ENCODE data around the gene LGALS1. TPM values are rescaled to one million over a fixed set of nuclear protein-coding genes. Genes with fewer than 3 reads are reported as not detected.

Gene LGALS1
- total and polyA plus RNA-seq, 4 donors = 1,050 to 3,139 (median 1,511) TPM

DNA sequence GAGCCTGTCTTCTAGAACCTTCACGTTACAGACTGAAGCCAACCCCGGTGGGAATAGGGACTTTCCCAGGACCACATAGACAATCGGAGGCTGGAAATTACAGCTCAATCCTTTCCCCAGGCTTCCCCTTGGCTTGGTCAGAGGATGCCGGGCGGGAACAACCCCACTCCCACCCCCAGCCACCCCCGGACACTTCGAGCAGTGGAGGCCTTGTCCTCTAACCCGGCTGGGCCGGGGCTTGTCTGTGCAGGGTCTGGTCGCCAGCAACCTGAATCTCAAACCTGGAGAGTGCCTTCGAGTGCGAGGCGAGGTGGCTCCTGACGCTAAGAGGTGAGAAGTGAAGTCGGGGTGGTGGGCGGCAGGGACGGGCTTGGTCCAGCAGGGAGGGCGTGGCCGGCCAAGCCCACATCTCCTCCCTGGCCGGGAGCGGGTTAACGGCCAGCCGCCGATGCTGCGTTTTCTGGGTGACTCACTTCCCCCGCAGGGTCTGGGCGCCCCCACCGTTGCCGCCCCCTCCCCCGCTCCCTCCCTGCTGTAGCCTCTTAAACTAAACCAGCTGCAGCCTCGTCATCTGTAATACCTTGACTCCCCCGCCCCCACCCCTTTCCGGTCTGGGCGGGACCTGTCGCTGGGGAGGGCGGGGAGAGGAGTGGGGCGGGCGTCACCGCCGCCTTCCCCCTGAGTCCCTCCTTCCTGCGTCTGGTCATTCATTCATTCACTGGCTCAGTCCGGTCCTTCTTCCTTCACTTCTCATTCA, 1.5 kb downstream of the LGALS1 start:
- peak; percentile 67 for ATAC-seq (ENCODE audit: low FRiP score)
- H3K27me3 ChIP-seq (ENCODE audit: control insufficient read depth in 1 of 2, insufficient read depth in 2 of 2, low read length in 1 of 2) = no peaks in the 10 kb centered on the region
- 0 to 1% methylated on average over 31 to 42 of the region's 42 CpGs for WGBS, 2 donors
- H3K36me3 ChIP-seq (ENCODE audit: control insufficient read depth in 1 of 2, insufficient read depth in 2 of 2, low read length in 1 of 2) = no peaks in the 10 kb centered on the region
- DNase-seq = peak; percentile 93 to 96
- peak overlapping the region; percentile 63 to 77 for H3K27ac ChIP-seq (ENCODE audit: low read depth in 1 of 2, low read length in 2 of 2)
- H3K4me1 ChIP-seq (ENCODE audit: control insufficient read depth in 1 of 2, insufficient read depth in 2 of 2, low read length in 2 of 2) = no peaks in the 10 kb centered on the region
- intact Hi-C loops (cut with DNase I) = no loop called here
- peak overlapping the region; percentile 60 to 65 for H3K4me3 ChIP-seq (ENCODE audit: low read length in 2 of 2)
- no peaks in the 10 kb centered on the region for H3K9me3 ChIP-seq (ENCODE audit: control insufficient read depth, low read length)

- Histone ChIP-seq H3K27ac (ENCODE audit: low read depth in 1 of 2, low read length in 2 of 2) (no peak overlapping the region), H3K9me3 (ENCODE audit: control insufficient read depth, low read length) (no peaks in the 10 kb centered on the region), H3K27me3 (ENCODE audit: control insufficient read depth in 1 of 2, insufficient read depth in 2 of 2, low read length in 1 of 2) (no peaks in the 10 kb centered on the region), H3K4me1 (ENCODE audit: control insufficient read depth in 1 of 2, insufficient read depth in 2 of 2, low read length in 2 of 2) (no peaks in the 10 kb centered on the region), H3K36me3 (ENCODE audit: control insufficient read depth in 1 of 2, insufficient read depth in 2 of 2, low read length in 1 of 2) (no peaks in the 10 kb centered on the region), H3K4me3 (ENCODE audit: low read length in 2 of 2) (peak overlapping the region in 1 of 2 donors; percentile 60)
- no peak for ATAC-seq (ENCODE audit: low FRiP score)
- DNase-seq = no peak
- intact Hi-C loops (cut with DNase I) = no loop called here
- 41 to 42% methylated on average over 15 of the region's 15 CpGs for WGBS, 2 donors
Observed at GRCh38 chr22:37677493-37677974, 2.1 kb downstream of the LGALS1 start.

GRCh38 chr22:37678372-37678771, 2.9 kb downstream of the LGALS1 start:
- WGBS, 2 donors = 50 to 53% methylated on average over 17 to 18 of the region's 18 CpGs
- Histone ChIP-seq H3K27ac (ENCODE audit: low read depth in 1 of 2, low read length in 2 of 2) (no peak overlapping the region), H3K4me3 (ENCODE audit: low read length in 2 of 2) (no peak overlapping the region), H3K36me3 (ENCODE audit: control insufficient read depth in 1 of 2, insufficient read depth in 2 of 2, low read length in 1 of 2) (no peaks in the 10 kb centered on the region), H3K4me1 (ENCODE audit: control insufficient read depth in 1 of 2, insufficient read depth in 2 of 2, low read length in 2 of 2) (no peaks in the 10 kb centered on the region), H3K9me3 (ENCODE audit: control insufficient read depth, low read length) (no peaks in the 10 kb centered on the region), H3K27me3 (ENCODE audit: control insufficient read depth in 1 of 2, insufficient read depth in 2 of 2, low read length in 1 of 2) (no peaks in the 10 kb centered on the region)
- intact Hi-C loops (cut with DNase I) = no loop called here
- DNase-seq = no peak
- no peak for ATAC-seq (ENCODE audit: low FRiP score)

GRCh38 chr22:37679670-37680069, 4.2 kb downstream of the LGALS1 start:
- Histone ChIP-seq H3K4me3 (ENCODE audit: low read length in 2 of 2) (no peak overlapping the region), H3K9me3 (ENCODE audit: control insufficient read depth, low read length) (no peaks in the 10 kb centered on the region), H3K27me3 (ENCODE audit: control insufficient read depth in 1 of 2, insufficient read depth in 2 of 2, low read length in 1 of 2) (no peaks in the 10 kb centered on the region), H3K27ac (ENCODE audit: low read depth in 1 of 2, low read length in 2 of 2) (no peak overlapping the region), H3K4me1 (ENCODE audit: control insufficient read depth in 1 of 2, insufficient read depth in 2 of 2, low read length in 2 of 2) (no peaks in the 10 kb centered on the region), H3K36me3 (ENCODE audit: control insufficient read depth in 1 of 2, insufficient read depth in 2 of 2, low read length in 1 of 2) (no peaks in the 10 kb centered on the region)
- intact Hi-C loops (cut with DNase I) = loop anchor here (2.0 to 5.0 kb wide), 2 partner anchors 37 to 57 kb away; no protein-coding TSS in a partner anchor
- ATAC-seq (ENCODE audit: low FRiP score) (no peak), DNase-seq (no peak)
- 65 to 67% methylated on average over 8 of the region's 8 CpGs for WGBS, 2 donors

- ATAC-seq (ENCODE audit: low FRiP score) (no peak), DNase-seq (no peak)
- intact Hi-C loops (cut with DNase I) = loop anchor here (2.0 to 5.0 kb wide), 2 partner anchors 38 to 58 kb away; no protein-coding TSS in a partner anchor
- no peaks in the 10 kb centered on the region for H3K36me3 ChIP-seq (ENCODE audit: control insufficient read depth in 1 of 2, insufficient read depth in 2 of 2, low read length in 1 of 2)
- no peak overlapping the region for H3K27ac ChIP-seq (ENCODE audit: low read depth in 1 of 2, low read length in 2 of 2)
- no peaks in the 10 kb centered on the region for H3K9me3 ChIP-seq (ENCODE audit: control insufficient read depth, low read length)
- no peaks in the 10 kb centered on the region for H3K27me3 ChIP-seq (ENCODE audit: control insufficient read depth in 1 of 2, insufficient read depth in 2 of 2, low read length in 1 of 2)
- no peaks in the 10 kb centered on the region for H3K4me1 ChIP-seq (ENCODE audit: control insufficient read depth in 1 of 2, insufficient read depth in 2 of 2, low read length in 2 of 2)
- no peak overlapping the region for H3K4me3 ChIP-seq (ENCODE audit: low read length in 2 of 2)
- WGBS, 2 donors = 52 to 56% methylated on average over 7 of the region's 7 CpGs
Observed at GRCh38 chr22:37680191-37680851, 4.9 kb downstream of the LGALS1 start.

DNA sequence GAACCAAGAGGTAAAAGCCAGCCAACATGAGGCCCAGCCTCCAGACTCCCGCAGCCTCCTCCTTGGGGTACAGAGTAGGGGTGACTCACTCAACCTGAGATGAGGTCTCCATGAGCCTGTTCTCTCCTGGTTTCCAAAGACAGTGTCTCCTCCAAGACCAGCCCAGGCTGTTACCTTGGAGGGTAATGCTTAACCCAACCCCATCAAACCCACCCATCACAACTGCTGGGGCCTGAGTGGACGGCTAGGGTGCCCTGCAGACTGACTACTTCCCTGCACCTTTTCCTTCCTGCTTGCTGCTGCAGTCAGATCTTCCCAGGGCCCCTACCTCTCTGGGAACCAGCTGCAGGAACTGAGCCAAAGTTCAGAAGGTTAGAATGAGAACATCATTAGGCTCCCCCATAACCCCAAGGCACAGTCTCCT, 5.6 kb downstream of the LGALS1 start:
- intact Hi-C loops (cut with DNase I) = loop anchor here (1.0 to 5.0 kb wide), 3 partner anchors 38 to 59 kb away; no protein-coding TSS in a partner anchor
- Histone ChIP-seq H3K4me3 (ENCODE audit: low read length in 2 of 2) (no peak overlapping the region), H3K36me3 (ENCODE audit: control insufficient read depth in 1 of 2, insufficient read depth in 2 of 2, low read length in 1 of 2) (no peaks in the 10 kb centered on the region), H3K4me1 (ENCODE audit: control insufficient read depth in 1 of 2, insufficient read depth in 2 of 2, low read length in 2 of 2) (no peaks in the 10 kb centered on the region), H3K9me3 (ENCODE audit: control insufficient read depth, low read length) (no peaks in the 10 kb centered on the region), H3K27me3 (ENCODE audit: control insufficient read depth in 1 of 2, insufficient read depth in 2 of 2, low read length in 1 of 2) (no peaks in the 10 kb centered on the region), H3K27ac (ENCODE audit: low read depth in 1 of 2, low read length in 2 of 2) (no peak overlapping the region)
- WGBS, 2 donors = 52 to 67% methylated on average over 2 of the region's 2 CpGs
- ATAC-seq (ENCODE audit: low FRiP score) (no peak), DNase-seq (no peak)

- no peaks in the 10 kb centered on the region for H3K4me1 ChIP-seq (ENCODE audit: control insufficient read depth in 1 of 2, insufficient read depth in 2 of 2, low read length in 2 of 2)
- intact Hi-C loops (cut with DNase I) = loop anchor here (1.0 to 5.0 kb wide), 3 partner anchors 38 to 59 kb away; no protein-coding TSS in a partner anchor
- H3K27ac ChIP-seq (ENCODE audit: low read depth in 1 of 2, low read length in 2 of 2) = no peak overlapping the region
- no peaks in the 10 kb centered on the region for H3K27me3 ChIP-seq (ENCODE audit: control insufficient read depth in 1 of 2, insufficient read depth in 2 of 2, low read length in 1 of 2)
- 21 to 23% methylated on average over 6 of the region's 6 CpGs for WGBS, 2 donors
- no peak overlapping the region for H3K4me3 ChIP-seq (ENCODE audit: low read length in 2 of 2)
- ATAC-seq (ENCODE audit: low FRiP score) (peak; percentile 63), DNase-seq (peak; percentile 74 to 89)
- H3K9me3 ChIP-seq (ENCODE audit: control insufficient read depth, low read length) = no peaks in the 10 kb centered on the region
- H3K36me3 ChIP-seq (ENCODE audit: control insufficient read depth in 1 of 2, insufficient read depth in 2 of 2, low read length in 1 of 2) = no peaks in the 10 kb centered on the region
Observed at GRCh38 chr22:37681556-37682049, 6.2 kb downstream of the LGALS1 start.

DNA sequence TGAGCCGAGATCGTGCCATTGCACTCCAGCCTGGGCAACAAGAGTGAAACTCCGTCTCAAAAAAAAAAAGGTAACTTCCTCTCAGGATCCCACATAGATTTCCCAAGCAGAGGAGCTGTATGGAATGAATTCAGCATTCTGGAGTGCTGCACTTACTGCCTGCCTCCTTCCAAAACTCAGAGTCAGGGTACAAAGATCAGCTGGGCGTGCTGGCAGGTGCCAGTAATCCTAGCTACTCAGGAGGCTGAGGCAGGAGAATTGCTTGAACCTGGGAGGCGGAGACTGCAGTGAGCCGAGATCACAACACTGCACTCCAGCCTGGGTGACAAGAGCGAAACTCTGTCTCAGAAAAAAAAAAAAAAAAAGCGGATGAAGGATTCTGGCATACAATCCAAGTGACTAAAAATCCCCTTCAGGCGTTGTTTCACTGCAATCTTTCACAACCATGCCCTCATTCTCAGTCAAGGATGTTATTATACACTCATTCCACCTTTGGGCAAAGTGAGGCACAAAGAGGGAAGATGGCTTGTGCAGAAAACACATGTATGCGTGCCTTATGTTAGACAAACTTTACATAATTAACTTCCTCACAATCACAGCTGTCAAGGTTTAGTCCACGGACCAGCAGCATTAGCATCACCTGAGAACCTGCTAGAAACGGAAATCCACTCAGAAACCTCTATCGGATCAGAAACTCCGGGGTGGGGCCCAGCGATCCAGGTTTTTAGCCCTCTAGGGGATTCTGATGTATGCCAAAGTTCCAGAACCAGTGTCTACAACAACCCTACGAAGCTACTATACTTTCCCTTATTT, 9.6 kb downstream of the LGALS1 start:
- DNase-seq = no peak
- Histone ChIP-seq H3K27ac (ENCODE audit: low read depth in 1 of 2, low read length in 2 of 2) (no peak overlapping the region), H3K36me3 (ENCODE audit: control insufficient read depth in 1 of 2, insufficient read depth in 2 of 2, low read length in 1 of 2) (no peaks in the 10 kb centered on the region), H3K4me3 (ENCODE audit: low read length in 2 of 2) (no peak overlapping the region), H3K9me3 (ENCODE audit: control insufficient read depth, low read length) (no peaks in the 10 kb centered on the region), H3K4me1 (ENCODE audit: control insufficient read depth in 1 of 2, insufficient read depth in 2 of 2, low read length in 2 of 2) (no peaks in the 10 kb centered on the region), H3K27me3 (ENCODE audit: control insufficient read depth in 1 of 2, insufficient read depth in 2 of 2, low read length in 1 of 2) (no peaks in the 10 kb centered on the region)
- ATAC-seq (ENCODE audit: low FRiP score) = no peak
- intact Hi-C loops (cut with DNase I) = loop anchor here (5.0 kb wide), 3 partner anchors 57 to 63 kb away; no protein-coding TSS in a partner anchor
- 74% methylated on average over 16 of the region's 16 CpGs for WGBS, 2 donors
